ENCODE data around the gene ST7.
"Not testable (repeated sequence)": the region's sequence is repeated elsewhere in the genome, so short reads cannot be mapped to it uniquely, and the experiment has no call there.

ST7 gene

GRCh38 chr7:117009705-117010361 is 56.5 kb downstream of the ST7 start:
- DNase-seq, result no peak

GRCh38 chr7:117010375-117011133 is 57.3 kb downstream of the ST7 start:
- peak; percentile 17 for DNase-seq

- no peak for DNase-seq
These were observed 58.3 kb downstream of the ST7 start for GRCh38 chr7:117011419-117012260.

- DNase-seq, result no peak
These were observed 59.0 kb downstream of the ST7 start for GRCh38 chr7:117012284-117012683.

GRCh38 chr7:117012696-117013095 is 59.4 kb downstream of the ST7 start:
- peak; percentile 54 for DNase-seq

- no peak for DNase-seq
These were observed 60.9 kb downstream of the ST7 start for GRCh38 chr7:117014099-117014656.

GRCh38 chr7:117014673-117015133 is 61.4 kb downstream of the ST7 start:
- no peak for DNase-seq

GRCh38 chr7:117015258-117016184 is 62.2 kb downstream of the ST7 start:
- no peak for DNase-seq

GRCh38 chr7:117017017-117017451 is 63.7 kb downstream of the ST7 start:
- no peak for DNase-seq

- DNase-seq, result no peak
These were observed 64.5 kb downstream of the ST7 start for GRCh38 chr7:117017702-117018266.

- DNase-seq, result no peak
These were observed 65.4 kb downstream of the ST7 start for GRCh38 chr7:117018713-117019112.

- no peak for DNase-seq
These were observed 66.0 kb downstream of the ST7 start for GRCh38 chr7:117019287-117019686.

- DNase-seq, result peak; percentile 86
These were observed 66.7 kb downstream of the ST7 start for GRCh38 chr7:117019786-117020590.

- DNase-seq, result no peak
These were observed 67.3 kb downstream of the ST7 start for GRCh38 chr7:117020591-117020973.

- no peak for DNase-seq
These were observed 68.1 kb downstream of the ST7 start for GRCh38 chr7:117021366-117021765.

- no peak for DNase-seq
These were observed 68.7 kb downstream of the ST7 start for GRCh38 chr7:117021986-117022385.

- DNase-seq, result no peak
These were observed 70.1 kb downstream of the ST7 start for GRCh38 chr7:117023325-117023854.

- DNase-seq, result no peak
These were observed 71.5 kb downstream of the ST7 start for GRCh38 chr7:117024811-117025210.

GRCh38 chr7:117025891-117026290 is 72.6 kb downstream of the ST7 start:
- peak; percentile 59 for DNase-seq

GRCh38 chr7:117030346-117030745 is 77.0 kb downstream of the ST7 start:
- DNase-seq, result not testable (repeated sequence)
